HL-60/S4 treated with phorbol 12-myristate 13-acetate at 8.2 ng/mL for 4 days and 3 days (cell line): Measurements from ENCODE around the gene HDC.

Source experiments
- in situ Hi-C: fragments of 300-500 bp; cut with MboI; formaldehyde crosslinking; loops from 2 replicates; pipeline ENCODE4 v1.15.0; 2022; ENCODE audit warnings: low sequenced_read_pairs

The HDC gene

DNA sequence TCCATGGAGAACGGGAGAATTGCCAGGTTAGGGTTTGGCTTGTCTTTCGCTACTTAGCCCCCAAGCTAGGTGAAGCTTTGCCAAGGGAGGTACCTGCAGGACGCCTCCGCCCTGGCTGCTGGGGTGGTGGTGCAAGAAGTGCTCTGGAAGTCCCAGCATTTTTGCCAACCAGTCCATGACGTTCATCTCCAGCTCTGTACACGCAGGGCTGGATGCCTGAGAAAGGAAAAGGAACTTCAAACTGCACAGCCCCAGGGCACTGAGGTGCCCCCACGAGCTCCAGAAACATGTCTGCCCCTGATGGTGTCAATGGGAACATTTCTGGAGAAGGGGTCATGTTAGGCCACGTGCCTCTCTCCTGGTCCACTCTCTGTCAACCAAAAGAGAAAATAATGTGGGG is 8.2 kb downstream of the HDC start:
- in situ Hi-C loops = no loop called here

DNA sequence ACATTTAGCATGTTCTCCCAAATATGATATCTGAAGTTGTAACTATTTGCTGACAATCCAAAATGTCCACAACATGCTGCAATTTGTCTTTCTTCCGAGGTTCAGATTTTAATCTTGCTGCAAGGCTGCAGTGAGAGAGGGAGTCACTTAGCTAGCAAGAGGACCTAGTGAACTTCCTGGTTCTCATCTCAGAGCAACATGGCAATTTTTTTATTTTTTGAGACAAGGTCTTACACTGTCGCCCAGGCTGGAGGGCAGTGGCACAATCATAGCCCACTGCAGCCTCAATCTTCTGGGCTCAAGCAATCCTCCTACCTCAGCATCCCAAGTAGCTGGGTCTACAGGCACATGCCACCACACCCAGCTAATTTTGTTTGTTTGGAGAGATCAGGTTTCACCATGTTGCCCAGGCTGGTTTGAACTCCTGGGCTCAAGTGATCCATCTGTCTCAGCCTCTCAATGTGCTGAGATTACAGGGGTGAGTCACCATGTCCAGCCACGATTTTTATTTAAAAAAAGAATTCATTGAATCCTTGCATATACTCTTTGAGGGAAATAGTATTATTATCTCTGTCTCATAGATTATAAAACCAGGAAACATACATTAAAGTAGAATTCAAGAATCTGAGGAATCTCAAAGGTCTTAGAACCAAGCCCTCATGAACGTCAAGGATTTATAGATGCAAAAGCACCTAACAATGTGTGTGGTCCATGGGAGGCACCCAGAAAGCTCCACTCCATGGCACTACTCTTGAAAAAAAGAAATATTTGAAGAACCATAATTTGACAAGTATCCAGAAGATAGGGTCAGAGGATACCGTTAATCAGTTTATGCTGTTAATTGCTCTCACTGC is 9.1 kb downstream of the HDC start:
- in situ Hi-C loops = no loop called here

DNA sequence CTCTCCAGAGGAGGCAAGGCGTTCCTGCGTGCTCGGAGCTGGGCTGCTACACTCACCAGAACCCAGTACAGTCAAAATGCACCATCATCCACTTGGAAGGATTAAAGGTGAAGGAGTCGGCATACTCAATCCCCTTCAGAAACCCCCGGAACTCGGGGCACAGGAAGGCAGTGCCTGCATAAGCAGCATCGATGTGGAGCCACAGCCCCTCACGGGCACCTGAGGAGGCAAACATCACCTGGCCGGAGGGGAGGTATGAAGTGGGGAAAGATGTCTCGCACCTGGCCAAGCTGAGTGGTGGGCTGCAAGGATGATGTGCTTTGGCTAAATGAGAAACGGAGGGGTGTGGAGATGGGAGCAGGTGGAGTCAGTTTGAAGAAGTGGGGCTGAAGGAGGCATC is 13.0 kb downstream of the HDC start:
- in situ Hi-C loops = no loop called here

GRCh38 chr15:50251638-50252182 is 13.8 kb downstream of the HDC start:
- in situ Hi-C loops = no loop called here

DNA sequence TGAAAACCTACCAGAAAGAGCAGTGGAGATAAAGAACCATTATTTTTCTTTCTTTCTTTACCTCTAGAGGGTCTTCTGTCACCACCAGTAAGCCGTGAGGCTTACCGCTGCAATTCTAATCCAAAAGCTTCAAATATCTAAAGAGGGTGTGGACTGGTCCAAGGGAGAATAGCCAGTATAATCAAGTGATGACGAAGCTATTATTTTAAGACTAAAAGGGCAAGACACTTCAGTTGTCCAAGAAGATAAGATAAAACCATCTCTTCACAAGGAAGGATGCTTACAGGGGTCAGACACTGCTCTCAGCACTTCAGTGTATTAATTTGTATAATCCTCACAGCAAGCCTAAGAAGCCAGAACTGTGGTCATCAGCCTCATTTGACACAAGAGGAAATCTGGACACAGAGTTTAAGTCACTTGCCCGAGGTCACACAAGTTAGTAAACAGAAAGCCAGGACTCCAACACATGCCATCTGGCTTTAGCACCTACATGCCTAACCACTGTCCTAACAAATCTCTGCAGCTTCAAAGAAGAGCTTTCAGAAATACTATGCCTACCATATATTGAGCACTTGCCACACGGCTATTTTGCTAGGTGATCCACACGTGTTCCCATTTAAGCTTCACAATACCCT is 14.6 kb downstream of the HDC start:
- in situ Hi-C loops = no loop called here

DNA sequence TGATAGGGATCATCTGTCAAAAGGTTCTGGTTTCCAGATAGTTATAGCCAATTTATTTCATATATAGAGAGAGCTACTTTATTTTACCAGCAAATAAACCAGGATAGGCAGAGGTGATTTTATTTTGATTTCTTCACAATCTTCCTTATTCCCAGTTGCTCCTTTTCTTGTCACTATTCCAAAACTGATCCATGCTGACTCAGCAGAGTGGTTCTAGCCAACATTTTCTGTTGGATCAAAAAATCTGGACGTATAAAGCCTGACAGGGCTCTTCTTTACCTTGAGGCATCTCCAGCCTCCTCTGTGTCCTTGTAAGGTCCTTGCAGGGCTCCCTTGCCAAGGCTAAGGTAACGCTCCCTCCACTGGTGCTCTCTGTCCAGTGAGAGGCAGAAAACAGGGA is 15.8 kb downstream of the HDC start:
- in situ Hi-C loops = no loop called here

DNA sequence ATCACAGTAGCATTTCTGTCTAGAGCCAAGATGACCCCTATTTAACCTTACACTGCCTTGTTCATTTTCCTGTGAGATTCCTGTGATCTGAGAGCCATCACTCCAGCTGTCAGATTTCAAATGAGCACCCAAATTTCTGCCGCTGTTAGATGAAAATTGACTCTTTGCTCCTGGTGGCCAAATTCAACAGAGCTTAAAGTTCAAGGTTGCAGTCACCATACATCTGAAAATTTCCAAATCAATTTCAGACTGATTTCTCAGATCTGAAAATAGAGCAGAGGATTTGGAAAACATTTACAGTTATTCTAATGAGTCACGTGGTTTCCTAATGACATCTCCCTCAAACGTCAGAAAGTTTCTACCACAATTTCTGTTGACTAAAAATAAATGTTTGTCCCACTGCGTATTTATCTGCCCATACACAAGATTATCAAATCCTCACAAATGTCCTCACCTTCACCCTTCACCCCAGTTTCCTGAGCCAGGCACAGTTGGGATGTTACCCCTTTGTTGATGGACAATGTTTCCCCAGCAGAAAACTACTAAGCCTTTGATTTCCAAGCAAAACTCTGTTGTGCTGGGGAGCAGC is 16.4 kb downstream of the HDC start:
- in situ Hi-C loops = no loop called here

GRCh38 chr15:50247819-50248655 is 17.5 kb downstream of the HDC start:
- in situ Hi-C loops = no loop called here

DNA sequence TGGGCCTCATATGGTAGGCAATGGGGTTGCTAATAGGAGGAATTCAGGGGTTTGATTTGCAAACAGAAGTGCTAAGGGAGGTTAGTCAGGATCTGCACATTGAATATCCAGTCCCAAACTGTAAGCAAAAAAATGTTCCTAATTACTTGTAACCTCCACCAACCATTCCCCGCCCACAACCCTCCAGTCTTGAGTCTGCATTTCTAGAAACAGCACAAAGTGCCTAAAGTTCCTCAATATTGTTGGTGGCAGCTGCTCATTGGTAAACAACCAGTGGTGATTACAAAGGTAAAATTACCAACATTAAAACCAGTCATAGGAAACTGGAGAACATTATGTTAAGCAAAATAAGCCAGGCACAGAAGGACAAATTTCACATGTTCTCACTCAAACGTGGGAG is 18.9 kb downstream of the HDC start:
- in situ Hi-C loops = no loop called here

- in situ Hi-C loops = no loop called here
Measured at GRCh38 chr15:50244959-50245624, 20.4 kb downstream of the HDC start.

- in situ Hi-C loops = no loop called here
Measured at GRCh38 chr15:50244153-50244552, 21.4 kb downstream of the HDC start.

GRCh38 chr15:50241684-50242450 is 23.7 kb downstream of the HDC start:
- in situ Hi-C loops = no loop called here

DNA sequence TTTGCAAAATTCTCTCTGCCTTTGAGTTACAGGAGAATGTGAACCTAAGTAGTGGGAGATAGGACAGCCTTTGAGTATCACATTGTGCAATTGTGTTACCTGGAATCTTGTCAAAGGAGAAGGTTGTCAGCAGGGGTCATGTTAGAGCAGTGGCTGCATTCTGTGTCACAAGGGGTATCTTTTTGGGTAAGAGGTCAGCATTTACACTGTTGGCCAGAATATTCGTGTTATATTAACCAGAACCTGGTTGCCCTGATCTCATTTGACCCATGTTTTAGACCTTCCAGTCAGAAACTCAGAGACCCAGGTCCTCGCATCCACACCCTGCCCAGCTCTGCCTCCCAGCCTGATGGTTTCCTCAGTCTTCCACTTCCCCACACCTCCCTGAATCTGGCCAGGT is 27.3 kb downstream of the HDC start:
- in situ Hi-C loops = no loop called here

DNA sequence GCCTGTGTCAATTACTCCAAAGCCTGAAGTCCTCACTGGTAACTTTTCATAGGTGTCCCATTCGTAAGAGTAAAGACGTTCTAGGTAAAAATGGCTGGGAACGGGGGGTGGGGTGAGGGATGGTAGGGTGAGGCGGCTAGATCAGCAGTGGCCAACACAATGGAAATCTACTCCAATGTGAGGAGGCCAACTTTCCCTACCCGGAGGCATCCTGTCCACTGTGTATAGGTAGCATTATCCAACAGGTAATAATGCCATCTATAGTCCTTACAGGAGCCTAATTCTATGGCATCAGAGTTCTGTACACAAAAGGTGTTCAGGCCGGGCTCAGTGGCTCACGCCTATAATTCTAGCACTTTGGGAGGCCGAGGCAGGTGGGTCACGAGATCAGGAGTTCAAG is 29.1 kb downstream of the HDC start:
- in situ Hi-C loops = no loop called here

- in situ Hi-C loops = no loop called here
Measured at GRCh38 chr15:50235794-50236193, 29.7 kb downstream of the HDC start.

DNA sequence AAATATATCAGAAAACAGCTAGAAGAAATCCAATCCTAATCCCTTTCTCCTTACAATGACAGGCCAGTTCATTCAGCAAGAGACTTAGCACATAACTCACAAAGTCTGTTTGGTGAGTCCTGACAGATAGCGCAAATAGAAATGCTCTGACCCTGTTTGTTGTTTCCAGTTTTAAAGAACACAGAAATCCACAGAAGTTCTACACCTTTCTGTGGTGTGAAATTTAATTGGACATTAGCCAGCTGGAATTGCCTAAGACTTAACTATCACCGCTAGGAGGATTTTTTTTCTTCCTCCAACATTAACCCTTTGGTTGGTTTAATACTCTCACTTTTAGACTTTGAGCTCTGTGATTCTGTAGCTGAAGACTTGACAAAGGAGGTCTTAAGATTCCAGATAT is 30.8 kb downstream of the HDC start:
- in situ Hi-C loops = no loop called here

- in situ Hi-C loops = no loop called here
Measured at GRCh38 chr15:50233192-50233736, 32.3 kb downstream of the HDC start.

GRCh38 chr15:50232791-50233190 is 32.7 kb downstream of the HDC start:
- in situ Hi-C loops = no loop called here

- in situ Hi-C loops = no loop called here
Measured at GRCh38 chr15:50231761-50232160, 33.8 kb downstream of the HDC start.
